Mesothelial cell of epicardium (in vitro differentiated cells): ENCODE measurements around the gene KCNH8. TPM values are rescaled to one million over a fixed set of nuclear protein-coding genes. Genes with fewer than 3 reads are reported as not detected.

ENCODE experiments used
- DNase-seq, 2 experiments: peaks; one replicate each; pipeline ENCODE4 v3.0.0; 2021; ENCODE audit warnings: low spot score in 2 of 2; ENCODE audit not compliant: unreplicated experiment in 2 of 2
- H3K27ac Mint-ChIP-seq: 2 replicates; pipeline ENCODE4 v1.8.0; 2021; ENCODE audit warnings: mixed read lengths
- H3K27me3 Mint-ChIP-seq: 2 replicates; pipeline ENCODE4 v1.8.0; 2021; ENCODE audit warnings: low read depth, mixed read lengths
- H3K36me3 Mint-ChIP-seq: 2 replicates; pipeline ENCODE4 v1.8.0; 2021; ENCODE audit warnings: mixed read lengths
- H3K4me1 Mint-ChIP-seq: 2 replicates; pipeline ENCODE4 v1.8.0; 2021; ENCODE audit warnings: mixed read lengths
- H3K4me3 Mint-ChIP-seq: 2 replicates; pipeline ENCODE4 v1.8.0; 2021; ENCODE audit warnings: mild to moderate bottlenecking, moderate library complexity, mixed read lengths
- H3K9me3 Mint-ChIP-seq: 2 replicates; pipeline ENCODE4 v1.8.0; 2021; ENCODE audit warnings: mixed read lengths
- total RNA-seq: library from RNA; stranded (reverse); gene quantifications from 3 replicates; pipeline ENCODE4 v1.2.1, GENCODE V29; 2021
- TF ChIP-seq, protein P1 (sequence below): fragments of 200-600 bp; sonication (generic); IDR thresholded peaks from one replicate; pipeline ENCODE4 v1.5.0; 2021; ENCODE audit warnings: antibody characterized with exemption; ENCODE audit not compliant: unreplicated experiment

KCNH8 gene
- total RNA-seq, 1 donor from 2014 or later: 1.6 TPM

DNA sequence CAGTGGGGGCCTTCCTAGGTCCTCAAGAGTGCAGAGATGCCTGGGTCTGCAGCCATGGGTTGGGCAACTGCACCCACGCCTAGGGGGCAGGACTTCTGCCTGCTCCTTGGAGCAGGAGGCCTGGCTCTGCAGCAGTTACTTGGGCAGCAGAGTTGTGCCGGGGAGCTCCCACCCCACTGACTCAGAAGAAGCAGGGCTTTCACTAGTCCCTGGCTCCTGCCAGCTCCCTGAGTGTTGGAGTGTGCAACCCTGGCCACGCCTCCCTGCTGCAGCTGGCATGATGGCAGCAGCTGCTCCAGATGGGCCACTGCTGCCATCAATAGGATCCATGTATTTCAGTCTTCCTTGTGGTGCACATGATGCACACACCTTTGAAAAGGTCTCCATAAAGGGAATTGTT lies 40.6 kb upstream of the KCNH8 start:
- no peak overlapping the region for H3K4me3 Mint-ChIP-seq
- TF ChIP-seq, protein P1, sequence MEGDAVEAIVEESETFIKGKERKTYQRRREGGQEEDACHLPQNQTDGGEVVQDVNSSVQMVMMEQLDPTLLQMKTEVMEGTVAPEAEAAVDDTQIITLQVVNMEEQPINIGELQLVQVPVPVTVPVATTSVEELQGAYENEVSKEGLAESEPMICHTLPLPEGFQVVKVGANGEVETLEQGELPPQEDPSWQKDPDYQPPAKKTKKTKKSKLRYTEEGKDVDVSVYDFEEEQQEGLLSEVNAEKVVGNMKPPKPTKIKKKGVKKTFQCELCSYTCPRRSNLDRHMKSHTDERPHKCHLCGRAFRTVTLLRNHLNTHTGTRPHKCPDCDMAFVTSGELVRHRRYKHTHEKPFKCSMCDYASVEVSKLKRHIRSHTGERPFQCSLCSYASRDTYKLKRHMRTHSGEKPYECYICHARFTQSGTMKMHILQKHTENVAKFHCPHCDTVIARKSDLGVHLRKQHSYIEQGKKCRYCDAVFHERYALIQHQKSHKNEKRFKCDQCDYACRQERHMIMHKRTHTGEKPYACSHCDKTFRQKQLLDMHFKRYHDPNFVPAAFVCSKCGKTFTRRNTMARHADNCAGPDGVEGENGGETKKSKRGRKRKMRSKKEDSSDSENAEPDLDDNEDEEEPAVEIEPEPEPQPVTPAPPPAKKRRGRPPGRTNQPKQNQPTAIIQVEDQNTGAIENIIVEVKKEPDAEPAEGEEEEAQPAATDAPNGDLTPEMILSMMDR: no peak
- DNase-seq: no peak
- H3K27me3 Mint-ChIP-seq: no peaks in the 10 kb centered on the region
- H3K9me3 Mint-ChIP-seq: no peaks in the 10 kb centered on the region
- H3K36me3 Mint-ChIP-seq: no peaks in the 10 kb centered on the region
- no peak overlapping the region for H3K27ac Mint-ChIP-seq
- H3K4me1 Mint-ChIP-seq: peaks cover 3% of the 10 kb centered on the region

DNA sequence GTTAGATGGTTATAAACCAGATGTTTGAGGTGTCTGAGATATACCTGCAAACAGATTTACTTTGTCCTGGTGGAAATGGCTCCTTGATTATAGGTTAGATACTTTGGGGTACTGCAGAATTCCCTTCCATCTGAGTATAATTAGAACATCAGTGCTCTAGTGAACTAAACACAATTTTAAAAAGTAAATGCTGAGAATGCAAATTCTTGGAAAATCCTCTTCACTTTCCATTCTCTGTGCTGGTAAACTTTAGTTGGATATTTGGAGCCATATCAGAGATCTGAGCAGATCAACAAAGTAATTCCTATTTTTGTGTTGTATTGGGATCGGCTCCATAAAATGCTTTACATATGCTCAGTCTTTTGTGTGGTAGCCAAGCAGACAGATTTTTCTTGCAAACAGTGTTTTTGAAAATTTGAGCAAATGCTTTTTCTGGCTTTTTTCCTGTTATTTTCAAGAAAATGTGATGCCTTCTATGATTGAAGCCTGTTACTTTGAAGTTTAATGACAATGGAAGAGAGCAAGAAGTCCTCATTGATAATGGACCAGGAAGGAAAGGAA lies 37.9 kb upstream of the KCNH8 start:
- H3K36me3 Mint-ChIP-seq: no peaks in the 10 kb centered on the region
- DNase-seq: no peak
- no peaks in the 10 kb centered on the region for H3K4me1 Mint-ChIP-seq
- TF ChIP-seq, protein P1: no peak
- H3K27me3 Mint-ChIP-seq: no peaks in the 10 kb centered on the region
- no peaks in the 10 kb centered on the region for H3K9me3 Mint-ChIP-seq
- H3K27ac Mint-ChIP-seq: no peak overlapping the region
- H3K4me3 Mint-ChIP-seq: no peak overlapping the region

DNA sequence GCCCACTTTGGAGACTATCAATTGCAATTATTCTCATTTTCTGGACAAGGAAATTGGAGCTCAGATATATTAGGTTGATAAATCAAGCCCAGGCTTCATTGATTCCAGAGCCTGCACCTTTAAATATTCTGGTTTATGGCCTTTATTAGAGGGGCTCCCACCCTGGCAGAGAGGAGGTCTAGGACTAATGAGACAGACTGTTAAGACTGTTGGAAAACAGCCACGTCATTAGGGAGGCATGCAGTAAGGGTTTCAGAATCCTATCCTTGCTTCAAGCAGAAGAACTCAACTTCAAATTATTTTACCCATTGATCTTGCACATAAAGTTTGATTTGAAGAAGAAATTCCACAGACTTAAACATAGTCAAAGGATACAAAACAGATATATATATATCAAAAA lies 33.8 kb upstream of the KCNH8 start:
- Mint-ChIP-seq H3K27ac (no peak overlapping the region), H3K27me3 (no peaks in the 10 kb centered on the region), H3K4me3 (no peak overlapping the region), H3K9me3 (peaks cover 7% of the 10 kb centered on the region), H3K36me3 (no peaks in the 10 kb centered on the region), H3K4me1 (no peaks in the 10 kb centered on the region)
- no peak for DNase-seq
- TF ChIP-seq, protein P1: no peak

DNA sequence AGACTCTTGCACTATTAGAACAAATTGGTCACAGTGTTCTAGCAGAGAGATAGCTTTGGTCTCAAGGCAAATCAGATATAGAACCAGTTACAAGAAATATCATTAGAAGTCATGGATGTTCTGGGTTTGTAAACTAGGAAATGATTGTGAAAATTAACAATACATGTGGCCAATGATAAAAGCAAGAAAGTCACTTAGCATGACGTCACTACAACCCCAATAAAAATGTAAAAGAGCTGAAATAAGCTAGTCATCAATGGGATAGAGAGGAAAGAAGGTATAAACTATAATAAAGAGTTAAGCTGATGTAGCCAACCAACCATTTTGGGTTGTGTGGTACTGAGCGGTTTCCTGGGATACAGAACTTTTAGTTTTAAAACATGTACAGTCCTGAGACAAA lies 32.1 kb upstream of the KCNH8 start:
- Mint-ChIP-seq H3K27me3 (peaks cover under 1% of the 10 kb centered on the region), H3K4me1 (no peaks in the 10 kb centered on the region), H3K4me3 (no peak overlapping the region), H3K27ac (no peak overlapping the region), H3K9me3 (peaks cover 12% of the 10 kb centered on the region), H3K36me3 (no peaks in the 10 kb centered on the region)
- TF ChIP-seq, protein P1: no peak
- DNase-seq: no peak

DNA sequence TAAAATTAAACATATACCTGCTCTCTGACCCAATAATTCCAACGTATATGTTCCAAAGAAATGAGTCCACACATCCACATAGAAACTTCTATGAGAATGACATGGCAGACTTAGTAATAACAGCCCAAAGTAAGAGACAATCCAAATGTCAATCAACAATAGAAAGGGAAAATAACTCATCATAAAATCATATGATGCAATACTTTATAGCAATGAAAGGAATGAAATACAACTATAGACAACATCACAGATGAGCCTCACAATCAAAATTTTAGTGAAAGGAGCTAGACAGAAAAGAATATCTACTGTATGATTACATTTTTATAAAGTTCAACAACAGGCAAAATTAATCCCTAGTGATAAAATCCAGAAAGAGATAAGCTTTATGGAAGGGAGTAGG lies 23.6 kb upstream of the KCNH8 start:
- Mint-ChIP-seq H3K9me3 (peaks cover 2% of the 10 kb centered on the region), H3K4me3 (no peak overlapping the region), H3K27ac (no peak overlapping the region), H3K27me3 (peaks cover 4% of the 10 kb centered on the region), H3K36me3 (no peaks in the 10 kb centered on the region), H3K4me1 (no peaks in the 10 kb centered on the region)
- DNase-seq: no peak
- TF ChIP-seq, protein P1: no peak

DNA sequence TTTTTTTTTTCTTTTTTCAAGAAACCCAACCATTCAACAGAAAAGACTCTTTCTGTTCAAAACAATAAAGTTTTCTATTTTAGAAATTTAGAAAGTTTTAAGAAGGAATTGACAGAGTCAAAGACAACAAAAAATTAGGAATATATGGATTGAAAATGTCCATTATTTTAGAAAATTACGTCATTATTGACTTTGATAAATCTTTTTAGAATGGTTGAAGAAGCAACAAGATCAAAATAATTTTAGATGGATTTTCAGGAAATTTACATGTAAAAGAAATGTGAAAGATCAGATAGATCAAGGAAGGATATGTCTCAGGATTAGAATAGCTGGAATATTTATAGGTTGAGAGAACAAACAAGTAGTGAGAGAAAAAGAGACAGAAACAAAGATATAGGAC lies 8.4 kb upstream of the KCNH8 start:
- H3K36me3 Mint-ChIP-seq: no peaks in the 10 kb centered on the region
- H3K27me3 Mint-ChIP-seq: peaks cover 12% of the 10 kb centered on the region
- DNase-seq: no peak
- TF ChIP-seq, protein P1: no peak
- H3K27ac Mint-ChIP-seq: no peak overlapping the region
- no peaks in the 10 kb centered on the region for H3K4me1 Mint-ChIP-seq
- H3K4me3 Mint-ChIP-seq: no peak overlapping the region
- H3K9me3 Mint-ChIP-seq: no peaks in the 10 kb centered on the region
